GM18870 (cell line): ENCODE measurements around the gene HLA-DMA.

Experiments used
- ATAC-seq: cut with Tn5 transposase; IDR thresholded peaks from one replicate; pipeline ENCODE4 v1.9.1; 2021; ENCODE audit warnings: moderate library complexity; ENCODE audit not compliant: unreplicated experiment

HLA-DMA gene

GRCh38 chr6:32974541-32975308, 21.8 kb upstream of the HLA-DMA start:
- no peak for ATAC-seq

GRCh38 chr6:32974016-32974333, 21.1 kb upstream of the HLA-DMA start:
- ATAC-seq, result no peak

GRCh38 chr6:32973144-32974015, 20.5 kb upstream of the HLA-DMA start:
- no peak for ATAC-seq

DNA sequence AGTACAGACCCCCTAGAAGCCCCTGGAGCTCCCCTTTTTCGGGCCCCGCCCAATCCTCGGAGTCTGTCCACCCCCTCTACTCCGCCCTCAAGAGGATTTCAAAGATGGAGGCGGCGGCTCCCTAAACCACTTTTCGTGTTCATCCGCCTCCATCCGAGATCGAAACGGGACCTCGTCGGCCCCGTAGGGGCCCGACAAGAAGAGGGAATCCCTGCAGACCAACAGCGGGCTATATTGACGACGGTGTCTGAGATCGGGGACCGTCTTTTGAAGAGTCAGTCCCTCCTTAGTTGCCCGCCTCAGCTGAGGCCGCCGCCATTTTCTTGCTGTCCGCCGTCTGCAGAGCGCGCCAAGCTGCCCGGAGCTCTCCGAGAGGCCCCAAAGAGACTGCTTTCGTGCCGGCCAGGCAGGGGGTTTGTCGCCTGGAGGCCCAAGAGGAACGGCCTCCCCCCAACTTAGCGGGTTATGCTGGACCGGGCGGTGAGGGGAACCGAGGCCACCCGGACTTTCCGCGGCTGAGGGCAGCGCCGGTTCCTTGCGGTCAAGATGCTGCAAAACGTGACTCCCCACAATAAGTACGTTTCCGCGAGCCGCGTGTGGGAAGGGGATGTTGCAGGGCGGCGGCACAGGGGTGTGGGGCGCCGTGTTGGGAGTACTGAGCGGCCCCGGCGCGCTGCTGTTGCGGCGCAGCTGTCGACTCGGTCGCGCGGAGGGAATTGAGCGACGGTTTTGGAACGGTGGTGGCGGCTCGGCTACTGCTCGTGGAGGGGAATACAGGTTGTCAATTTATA, 19.7 kb upstream of the HLA-DMA start:
- no peak for ATAC-seq

DNA sequence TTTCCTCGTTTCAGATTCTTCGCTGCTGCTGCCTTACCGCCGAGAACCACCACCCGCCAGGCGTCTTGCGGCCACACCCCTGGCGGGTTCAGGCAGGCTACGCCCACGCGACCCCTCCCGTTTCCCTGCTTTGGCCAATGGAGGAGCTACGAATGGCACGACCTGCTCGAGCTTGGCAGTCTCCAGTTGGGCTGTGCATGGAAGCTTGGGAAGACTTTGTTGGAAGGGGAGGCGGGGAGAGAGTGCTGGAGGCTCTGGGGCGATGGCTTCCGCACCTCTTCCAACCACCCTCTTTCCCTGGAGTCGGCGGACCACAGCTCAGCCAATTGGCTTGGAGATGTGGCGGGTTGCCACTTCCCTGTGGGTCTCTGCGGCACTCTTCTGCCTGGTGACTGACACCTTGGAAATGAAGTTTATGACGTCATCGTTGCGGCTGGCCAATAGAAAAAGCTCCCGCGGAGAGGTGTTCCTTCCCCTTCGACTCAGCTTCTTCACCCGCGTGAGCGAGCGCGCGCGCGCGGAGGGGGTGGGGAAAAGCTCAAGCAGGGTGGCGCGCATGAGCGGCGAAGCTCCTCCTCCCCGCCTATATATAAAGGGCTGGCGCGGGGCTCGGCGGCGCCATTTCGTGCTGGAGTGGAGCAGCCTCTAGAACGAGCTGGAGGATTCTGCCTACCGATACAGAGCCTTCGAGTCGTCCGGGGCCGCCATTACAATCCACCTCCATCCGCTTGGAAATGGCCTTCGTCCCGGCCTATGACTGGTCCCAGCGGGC, 18.9 kb upstream of the HLA-DMA start:
- ATAC-seq, result peak; percentile 49

DNA sequence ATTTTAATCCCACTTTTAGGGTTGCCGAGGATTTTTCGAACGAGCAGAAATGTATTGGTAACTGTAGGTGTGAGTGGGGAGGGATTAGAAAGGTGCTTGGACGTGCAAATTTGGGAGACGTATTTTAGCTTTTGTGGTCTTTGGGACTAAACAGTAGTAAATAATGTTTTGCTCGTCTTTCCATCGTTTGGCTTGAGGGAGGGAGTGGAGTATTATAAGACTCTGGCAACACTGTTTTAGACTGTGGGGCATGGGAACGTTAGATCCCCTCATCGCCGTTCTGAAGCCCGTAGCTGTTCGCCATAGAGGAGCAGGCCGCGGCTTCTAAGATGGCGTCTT, 18.3 kb upstream of the HLA-DMA start:
- ATAC-seq, result no peak

DNA sequence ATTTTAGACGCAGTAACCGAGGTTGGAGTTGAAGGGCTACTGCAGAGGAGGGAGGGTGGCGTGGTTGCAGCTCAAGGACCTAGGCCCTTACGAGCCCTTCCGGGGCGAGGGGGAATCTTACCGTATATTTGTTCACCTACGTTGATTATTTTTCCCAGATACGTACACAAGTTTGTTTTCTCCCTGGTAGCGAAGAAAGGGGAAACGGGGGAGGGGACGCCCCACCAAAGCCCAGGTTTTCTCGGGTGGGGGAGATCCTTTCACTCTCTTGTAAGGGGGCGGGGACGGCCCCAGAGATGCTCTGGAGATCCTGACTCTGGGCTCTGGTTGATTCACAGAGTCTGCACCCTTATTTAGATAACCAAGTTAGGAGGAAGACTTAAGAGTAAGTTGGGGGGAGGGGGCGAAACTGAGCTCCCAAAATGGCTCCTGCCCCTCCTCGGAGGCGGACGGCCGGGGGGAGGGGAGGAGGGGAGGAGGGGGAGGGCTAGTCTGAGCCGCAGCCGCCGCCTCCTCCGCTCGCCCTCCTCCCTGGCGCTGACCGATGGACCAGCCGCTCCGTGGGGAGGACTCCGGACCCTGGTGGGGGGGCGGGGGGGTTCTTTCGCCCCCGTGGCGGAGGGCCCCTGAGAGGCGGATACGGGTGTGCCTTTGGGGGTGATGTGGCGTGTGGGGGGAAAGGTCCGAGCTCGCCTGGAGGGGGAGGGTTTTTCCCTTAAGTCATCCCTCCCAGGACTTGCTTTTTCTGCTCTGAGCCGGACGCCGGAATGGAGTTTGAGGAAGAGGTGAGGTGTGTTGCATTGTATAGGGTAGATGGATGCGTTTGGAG, 17.7 kb upstream of the HLA-DMA start:
- no peak for ATAC-seq

GRCh38 chr6:32969685-32970412, 17.0 kb upstream of the HLA-DMA start:
- no peak for ATAC-seq

DNA sequence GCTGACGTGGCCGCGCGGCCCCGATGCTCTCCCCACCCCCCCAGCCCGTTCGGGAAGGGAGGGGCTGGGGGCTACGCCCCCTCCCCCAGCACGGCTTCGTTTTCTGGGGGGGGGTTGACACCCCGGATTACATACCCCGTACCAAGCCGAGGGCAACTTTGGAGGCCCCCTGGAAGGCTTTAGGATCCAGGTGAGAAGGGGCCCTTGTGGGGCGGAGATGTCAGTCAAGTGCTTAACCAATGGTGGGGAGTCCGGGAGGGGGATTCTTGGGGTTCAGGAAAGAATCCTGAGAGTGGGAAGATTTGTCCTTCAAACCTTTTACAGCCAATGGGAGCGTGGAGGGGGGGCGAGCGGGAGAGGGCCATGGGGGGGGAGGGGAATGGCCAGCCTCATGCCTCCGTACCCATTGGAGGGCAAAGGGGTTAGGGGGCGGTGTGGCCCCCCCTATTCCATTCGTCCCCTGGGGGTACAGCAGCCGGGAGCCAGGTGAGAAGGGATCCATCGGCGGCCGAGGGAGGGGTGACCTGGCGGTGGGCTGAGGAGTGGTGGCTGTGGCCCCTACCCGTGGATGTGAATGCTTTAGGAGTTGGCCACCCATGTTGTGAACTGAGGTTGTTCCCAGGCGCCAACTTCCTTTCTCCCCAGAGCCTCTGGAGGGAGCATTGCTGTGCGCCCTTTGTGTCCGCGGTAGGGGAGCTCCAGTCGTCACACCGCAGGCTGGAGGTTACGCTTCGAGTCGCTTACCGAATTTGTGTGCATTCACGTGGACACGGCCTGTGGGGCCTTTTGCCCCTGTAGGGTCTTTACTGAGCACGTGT, 16.2 kb upstream of the HLA-DMA start:
- ATAC-seq, result no peak

- ATAC-seq, result peak; percentile 25
Measured at GRCh38 chr6:32968093-32968866, 15.4 kb upstream of the HLA-DMA start, which contains the start of gene BRD2. TSS of gene BRD2 (plus strand) at chr6:32968594. CDS start at chr6:32972899, 4,305 bp downstream.

DNA sequence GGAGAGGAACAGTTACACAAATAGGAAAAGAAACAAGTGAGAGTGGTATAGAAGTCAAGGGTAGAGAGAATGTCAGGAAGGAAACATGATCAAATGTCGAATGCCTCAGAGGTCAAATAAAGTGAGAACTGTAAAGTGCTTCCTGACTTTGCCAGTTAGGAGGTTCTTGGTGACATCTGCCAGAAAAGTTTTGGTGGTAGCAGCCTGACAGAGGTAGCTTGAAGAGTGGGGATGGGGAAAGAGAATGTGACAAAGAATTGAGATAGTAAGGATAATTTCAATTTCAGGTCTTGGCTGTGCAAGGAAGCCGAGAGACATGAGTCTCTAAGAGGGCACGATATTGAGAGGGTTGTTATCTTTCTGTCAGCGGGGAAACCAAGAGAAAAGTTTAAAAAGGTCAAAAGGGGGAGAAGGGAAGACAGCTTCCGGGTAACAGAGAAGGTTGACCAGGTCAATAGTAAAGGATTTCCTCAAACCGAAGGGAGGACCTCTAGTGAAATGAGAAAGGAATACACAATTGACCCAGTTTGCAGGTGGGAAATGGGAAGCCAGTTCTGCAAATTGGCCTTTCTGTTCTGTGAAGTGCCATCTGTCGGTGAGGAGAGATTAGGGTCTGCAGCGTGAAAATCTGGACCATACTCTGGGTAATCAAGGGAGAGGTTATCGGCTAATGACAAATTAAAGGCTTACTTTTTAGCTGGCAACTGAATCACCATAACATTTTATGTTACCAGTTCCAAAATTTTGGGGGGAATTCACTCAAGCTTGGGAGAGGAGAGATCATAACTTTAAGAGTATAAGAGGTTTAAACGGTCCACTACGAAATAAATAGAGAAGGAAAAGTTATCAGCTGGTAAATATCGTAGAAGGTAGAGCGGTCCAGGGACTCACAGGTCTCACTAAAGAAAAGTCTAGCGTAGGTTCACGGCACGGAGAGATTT, 14.5 kb upstream of the HLA-DMA start:
- no peak for ATAC-seq

DNA sequence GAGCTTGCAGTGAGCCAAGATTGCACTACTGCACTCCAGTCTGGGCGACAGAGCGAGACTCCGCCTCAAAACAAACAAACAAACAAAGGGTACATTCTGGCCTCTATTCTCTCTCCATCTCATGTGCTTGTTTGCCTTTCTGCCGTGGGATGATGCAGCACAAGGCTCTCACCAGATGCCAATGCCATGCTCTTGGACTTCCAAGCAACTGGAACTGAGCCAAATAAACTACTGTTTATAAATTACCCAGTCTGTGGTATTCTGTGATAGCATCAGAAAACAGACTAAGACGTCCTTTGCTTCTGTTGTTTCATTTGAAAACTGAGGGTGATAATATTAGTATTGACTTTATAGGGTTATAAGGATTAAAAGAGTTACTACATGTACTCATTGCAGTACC, 11.9 kb upstream of the HLA-DMA start:
- ATAC-seq, result no peak

DNA sequence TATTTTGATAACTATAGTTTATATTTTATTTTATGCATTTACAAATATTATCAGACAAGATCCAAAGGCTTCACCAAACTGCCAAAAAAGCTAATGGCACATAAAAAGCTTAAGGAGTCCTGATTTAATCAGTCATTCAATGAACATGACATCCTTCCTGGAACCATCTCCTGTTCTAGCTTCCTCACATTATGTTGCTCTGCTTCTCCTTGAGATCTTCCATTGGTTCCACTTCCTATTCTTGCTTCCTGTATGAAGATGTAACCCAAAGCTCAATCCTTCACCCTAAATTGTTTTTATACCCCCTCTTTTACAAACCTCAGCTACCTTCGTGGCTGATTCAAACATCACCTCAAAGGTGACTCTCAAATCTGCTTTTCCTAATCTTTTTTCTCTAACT, 11.0 kb upstream of the HLA-DMA start:
- no peak for ATAC-seq

DNA sequence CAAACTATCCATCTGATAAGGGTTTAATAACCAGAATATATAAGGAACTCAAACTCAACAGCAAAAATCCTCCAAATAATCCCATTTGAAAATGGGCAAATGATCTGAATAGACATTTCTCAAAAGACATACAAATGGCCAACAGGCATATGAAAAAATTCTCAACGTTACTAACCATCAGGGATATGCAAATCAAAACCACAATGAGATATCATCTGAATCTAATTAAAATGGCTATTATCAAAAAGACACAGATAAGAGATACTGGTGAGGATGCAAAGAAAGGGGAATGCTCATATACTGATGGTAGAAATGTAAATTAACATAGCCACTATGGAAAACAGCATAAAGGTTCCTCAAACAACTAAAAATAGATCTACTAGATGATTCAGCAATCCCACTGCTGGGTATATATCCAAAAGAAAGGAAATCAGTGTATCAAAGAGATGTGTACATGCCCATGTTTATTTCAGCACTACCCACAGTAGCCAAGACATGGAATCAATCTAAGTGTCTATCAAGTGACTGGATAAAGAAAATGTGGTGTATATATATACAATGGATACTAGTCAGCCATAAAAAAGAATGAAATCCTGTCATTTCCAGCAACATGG, 9.4 kb upstream of the HLA-DMA start:
- no peak for ATAC-seq

DNA sequence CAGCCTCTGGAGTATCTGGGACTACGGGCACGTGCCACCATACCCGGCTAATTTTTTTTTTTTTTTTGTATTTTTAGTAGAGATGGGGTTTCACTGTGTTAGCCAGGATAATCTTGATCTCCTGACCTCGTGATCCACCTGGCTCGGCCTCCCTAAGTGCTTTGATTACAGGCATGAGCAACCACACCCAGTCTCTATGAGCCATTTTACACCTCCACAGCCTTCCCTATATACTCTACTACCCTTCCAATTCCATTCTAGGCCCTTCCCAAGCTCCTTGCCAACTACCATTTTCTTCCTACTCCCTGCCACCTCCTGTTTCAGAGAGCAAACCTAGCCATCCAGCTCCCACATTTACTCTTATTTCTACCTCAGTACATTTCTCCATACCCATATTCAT, 7.7 kb upstream of the HLA-DMA start:
- no peak for ATAC-seq

DNA sequence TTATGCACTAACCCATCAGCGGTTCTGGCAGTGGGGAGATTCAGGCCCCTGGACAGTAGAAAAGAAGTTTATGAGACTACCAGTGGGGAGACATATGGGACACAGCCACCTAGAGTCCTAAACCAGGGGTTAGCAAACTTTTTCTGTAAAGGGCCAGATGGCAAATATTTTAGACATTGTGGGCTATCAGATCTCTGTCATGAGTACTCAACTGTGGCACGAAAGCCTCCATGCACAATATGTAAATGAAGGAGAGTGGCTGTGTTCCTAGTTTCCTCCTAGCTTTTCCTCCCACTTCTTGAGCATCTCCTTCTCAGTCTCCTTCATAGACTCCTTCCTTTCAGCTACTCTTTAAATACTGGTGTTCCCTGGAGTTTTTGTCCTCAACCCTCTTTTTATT, 3.3 kb upstream of the HLA-DMA start:
- no peak for ATAC-seq
